Right lobe of liver (tissue), 6 donors: ENCODE measurements around the gene DAAM1. TPM values are rescaled to one million over a fixed set of nuclear protein-coding genes. Genes with fewer than 3 reads are reported as not detected.

Experiments used
- ATAC-seq, 4 donors: fragments of 200-7000 bp; cut with Tn5 transposase; one replicate each; pipeline ENCODE4 v1.9.1; 2020; ENCODE audit warnings: mild to moderate bottlenecking in 4 of 4, moderate library complexity in 4 of 4
- DNase-seq, 3 donors: peaks; one replicate each; pipeline ENCODE4 v3.0.0-alpha.2; 2020
- H3K27ac ChIP-seq, 3 donors: fragments of 200-600 bp; one replicate each; pipeline ENCODE4 v1.8.0; 2022
- H3K27me3 ChIP-seq, 2 donors: fragments of 200-600 bp; one replicate each; pipeline ENCODE4 v1.8.0; 2022
- H3K36me3 ChIP-seq, 4 donors: fragments of 200-600 bp; sonication (generic) in 1 of 4; one replicate each; pipeline versions ENCODE4 v1.5.1 to v1.8.0; 2017 to 2022; ENCODE audit warnings: control low read depth in 1 of 4
- H3K4me1 ChIP-seq, 4 donors: fragments of 200-600 bp; sonication (generic) in 1 of 4; one replicate each; pipeline versions ENCODE4 v1.5.1 to v1.8.0; 2017 to 2022; ENCODE audit warnings: control low read depth in 1 of 4
- H3K4me3 ChIP-seq, 3 donors: fragments of 200-600 bp; one replicate each; pipeline ENCODE4 v1.8.0; 2022
- H3K9me3 ChIP-seq, 4 donors: fragments of 200-600 bp; sonication (generic) in 1 of 4; one replicate each; pipeline versions ENCODE4 v1.5.1 to v1.8.0; 2017 to 2022; ENCODE audit warnings: control low read depth in 1 of 4
- POLR2A ChIP-seq: fragments of 450-650 bp; IDR thresholded peaks from one replicate; pipeline ENCODE4 v1.6.1; 2017; ENCODE audit warnings: antibody characterized with exemption, mild to moderate bottlenecking
- WGBS: methylation state at CpG from one replicate; pipeline ENCODE4 v1.1.6; 2018; ENCODE audit warnings: low coverage, low lambda C conversion rate; ENCODE audit not compliant: insufficient coverage; ENCODE audit errors: missing lambda C conversion rate; 5-methylcytosine and 5-hydroxymethylcytosine counted together
- intact Hi-C, 2 donors: fragments of 100-400 bp; cut with DNase I; formaldehyde crosslinking; loops; one replicate each; pipeline versions ENCODE4 v1.11.2 to v1.14.1; 2022
- total RNA-seq, 6 experiments: library from RNA; depleted of rRNA in 2 of 6; stranded (reverse); fragments of >200 nt in 2 of 6; fragmentation: NEBNext Ultra II Directional in 3 of 6; extraction: Animal tissue kit (Norgen Biotek cat#: 25700) in 3 of 6; gene quantifications; one replicate each; pipeline versions ENCODE4 v1.1.0 to v1.2.4, GENCODE V29; 2016 to 2023
- TF ChIP-seq, protein P1 (sequence below), 4 donors: fragments of 200-600 bp in 3 of 4; fragments of 450-650 bp in 1 of 4; IDR thresholded peaks; one replicate each; pipeline versions ENCODE4 v1.5.1 to v1.8.0; 2016 to 2022; ENCODE audit warnings: antibody characterized with exemption in 4 of 4, mild to moderate bottlenecking in 2 of 4
- donor health status: DM: no; HTN: yes; CAD: no.
- donor health status: DM: no; HTN: no; CAD: no.
- donor health status: DM: no; HTN: no; CAD: no.
- donor health status: DM: no; HTN: yes; CAD: no.
- donor health status: DM: no; HTN: yes; CAD: no.

The DAAM1 gene
- total RNA-seq, 6 experiments from 2014 or later: 17.2 to 43.6 (median 25.3) TPM

DNA sequence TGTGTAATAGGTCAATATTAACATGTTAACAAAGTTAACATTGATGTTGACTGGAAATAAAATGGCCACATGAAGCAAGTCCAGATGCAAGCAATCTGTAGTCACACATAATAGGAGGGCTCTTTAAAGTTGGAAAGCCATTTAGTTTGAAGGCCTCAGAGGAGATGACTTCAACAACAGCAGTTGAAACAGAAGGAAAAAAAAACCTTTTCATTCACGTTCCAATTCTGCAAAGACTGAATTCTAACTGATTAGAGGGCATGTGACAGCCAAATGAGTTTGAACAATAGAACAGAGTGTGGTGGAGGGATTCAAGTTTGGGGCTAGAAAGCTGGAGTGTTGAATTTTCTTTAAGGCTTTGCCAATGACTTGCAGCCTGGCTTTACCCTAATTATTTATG, 41.5 kb upstream of the DAAM1 start:
- ATAC-seq: no peak
- Histone ChIP-seq H3K27me3 (no peaks in the 10 kb centered on the region), H3K27ac (no peak overlapping the region), H3K9me3 (no peaks in the 10 kb centered on the region), H3K4me1 (no peaks in the 10 kb centered on the region), H3K36me3 (no peaks in the 10 kb centered on the region), H3K4me3 (no peak overlapping the region)
- intact Hi-C loops: no loop called here
- DNase-seq: no peak
- WGBS: 85% methylated on average over 1 of the region's 1 CpG
- no peak for TF ChIP-seq POLR2A
- TF ChIP-seq, protein P1, sequence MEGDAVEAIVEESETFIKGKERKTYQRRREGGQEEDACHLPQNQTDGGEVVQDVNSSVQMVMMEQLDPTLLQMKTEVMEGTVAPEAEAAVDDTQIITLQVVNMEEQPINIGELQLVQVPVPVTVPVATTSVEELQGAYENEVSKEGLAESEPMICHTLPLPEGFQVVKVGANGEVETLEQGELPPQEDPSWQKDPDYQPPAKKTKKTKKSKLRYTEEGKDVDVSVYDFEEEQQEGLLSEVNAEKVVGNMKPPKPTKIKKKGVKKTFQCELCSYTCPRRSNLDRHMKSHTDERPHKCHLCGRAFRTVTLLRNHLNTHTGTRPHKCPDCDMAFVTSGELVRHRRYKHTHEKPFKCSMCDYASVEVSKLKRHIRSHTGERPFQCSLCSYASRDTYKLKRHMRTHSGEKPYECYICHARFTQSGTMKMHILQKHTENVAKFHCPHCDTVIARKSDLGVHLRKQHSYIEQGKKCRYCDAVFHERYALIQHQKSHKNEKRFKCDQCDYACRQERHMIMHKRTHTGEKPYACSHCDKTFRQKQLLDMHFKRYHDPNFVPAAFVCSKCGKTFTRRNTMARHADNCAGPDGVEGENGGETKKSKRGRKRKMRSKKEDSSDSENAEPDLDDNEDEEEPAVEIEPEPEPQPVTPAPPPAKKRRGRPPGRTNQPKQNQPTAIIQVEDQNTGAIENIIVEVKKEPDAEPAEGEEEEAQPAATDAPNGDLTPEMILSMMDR (IDR thresholded peaks at IDR 0.05): no peak

DNA sequence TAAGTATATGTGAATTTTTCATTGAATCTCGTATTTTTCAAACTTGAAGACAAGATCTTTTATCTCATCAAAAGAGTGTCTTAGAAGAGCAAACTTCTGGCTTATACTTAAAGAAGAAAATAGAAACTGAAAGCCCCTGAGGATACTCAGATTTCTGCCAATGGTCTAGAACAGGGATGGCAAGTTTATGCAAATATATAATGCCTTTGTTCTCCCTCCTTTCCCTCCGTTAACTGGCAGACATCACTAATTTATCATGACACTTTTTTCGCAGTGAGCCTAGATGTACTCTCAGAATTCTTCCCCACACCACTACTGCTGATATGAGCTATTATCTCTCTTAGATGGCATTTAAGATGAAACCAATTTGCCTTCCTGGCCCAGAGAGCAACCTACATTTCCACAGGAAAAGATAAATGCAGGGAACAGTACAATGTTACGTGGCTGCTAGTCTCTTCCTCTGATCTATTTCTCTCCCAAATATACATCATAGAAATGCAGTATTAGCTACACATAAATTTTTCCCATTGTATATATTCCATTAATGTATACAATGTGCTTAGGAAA, 40.0 kb upstream of the DAAM1 start:
- no peaks in the 10 kb centered on the region for H3K4me1 ChIP-seq
- intact Hi-C loops: no loop called here
- no peak overlapping the region for H3K4me3 ChIP-seq
- H3K27me3 ChIP-seq: no peaks in the 10 kb centered on the region
- H3K36me3 ChIP-seq: no peaks in the 10 kb centered on the region
- DNase-seq (no peak), ATAC-seq (no peak)
- no peaks in the 10 kb centered on the region for H3K9me3 ChIP-seq
- 70% methylated on average over 4 of the region's 4 CpGs for WGBS
- no peak for TF ChIP-seq POLR2A
- TF ChIP-seq, protein P1 (IDR thresholded peaks at IDR 0.05): no peak
- H3K27ac ChIP-seq: no peak overlapping the region

DNA sequence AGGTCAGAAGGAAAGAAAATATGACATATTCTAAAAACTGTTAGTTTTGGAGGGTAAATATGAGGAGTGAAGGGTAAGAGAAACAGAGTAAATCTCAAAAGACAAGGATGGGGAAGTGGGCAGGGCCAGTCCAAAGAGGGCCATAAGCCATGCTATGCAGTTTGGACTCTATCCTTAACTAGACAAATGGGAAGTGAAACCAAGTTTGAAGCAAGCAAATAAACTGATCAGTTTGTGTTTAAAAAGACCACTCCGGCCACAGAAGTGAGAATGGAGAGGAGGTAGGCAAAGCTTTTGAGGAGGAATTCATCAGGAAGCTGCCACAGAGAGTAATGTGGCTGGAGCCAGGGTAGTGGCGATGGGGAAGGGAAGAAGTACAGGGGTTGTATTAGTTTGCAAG, 37.5 kb upstream of the DAAM1 start:
- DNase-seq (no peak), ATAC-seq (peak; percentile 28 to 64 (median 44))
- H3K27ac ChIP-seq: no peak overlapping the region
- WGBS: 69% methylated on average over 2 of the region's 2 CpGs
- intact Hi-C loops: no loop called here
- no peaks in the 10 kb centered on the region for H3K36me3 ChIP-seq
- no peaks in the 10 kb centered on the region for H3K27me3 ChIP-seq
- H3K9me3 ChIP-seq: no peaks in the 10 kb centered on the region
- no peak overlapping the region for H3K4me3 ChIP-seq
- no peak for TF ChIP-seq POLR2A
- TF ChIP-seq, protein P1 (IDR thresholded peaks at IDR 0.05): no peak
- no peaks in the 10 kb centered on the region for H3K4me1 ChIP-seq

DNA sequence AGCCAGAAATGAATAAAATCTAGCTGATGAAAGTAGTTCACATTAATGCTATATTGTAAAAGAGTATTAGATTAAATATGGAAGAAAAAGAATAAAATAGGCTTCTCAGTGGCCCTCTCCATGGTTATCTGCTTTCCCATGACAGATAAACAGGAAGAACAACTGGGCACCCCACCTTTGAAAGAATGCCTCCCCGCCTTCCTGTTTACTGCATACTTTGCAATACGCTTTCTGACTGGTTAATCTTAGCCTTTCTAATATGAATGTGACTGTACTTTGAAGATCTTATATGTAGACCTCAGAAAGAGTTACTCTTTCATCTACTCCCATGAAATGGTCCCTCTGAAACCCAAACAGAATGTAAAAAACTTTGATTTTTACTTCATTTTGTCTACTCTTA, 34.1 kb upstream of the DAAM1 start:
- TF ChIP-seq, protein P1 (IDR thresholded peaks at IDR 0.05): no peak
- TF ChIP-seq POLR2A: no peak
- intact Hi-C loops: no loop called here
- peak in 1 of 4 donors; percentile 49 for ATAC-seq
- no peaks in the 10 kb centered on the region for H3K9me3 ChIP-seq
- H3K36me3 ChIP-seq: no peaks in the 10 kb centered on the region
- DNase-seq: no peak
- 88% methylated on average over 2 of the region's 2 CpGs for WGBS
- no peak overlapping the region for H3K27ac ChIP-seq
- H3K27me3 ChIP-seq: no peaks in the 10 kb centered on the region
- H3K4me1 ChIP-seq: no peaks in the 10 kb centered on the region
- no peak overlapping the region for H3K4me3 ChIP-seq

DNA sequence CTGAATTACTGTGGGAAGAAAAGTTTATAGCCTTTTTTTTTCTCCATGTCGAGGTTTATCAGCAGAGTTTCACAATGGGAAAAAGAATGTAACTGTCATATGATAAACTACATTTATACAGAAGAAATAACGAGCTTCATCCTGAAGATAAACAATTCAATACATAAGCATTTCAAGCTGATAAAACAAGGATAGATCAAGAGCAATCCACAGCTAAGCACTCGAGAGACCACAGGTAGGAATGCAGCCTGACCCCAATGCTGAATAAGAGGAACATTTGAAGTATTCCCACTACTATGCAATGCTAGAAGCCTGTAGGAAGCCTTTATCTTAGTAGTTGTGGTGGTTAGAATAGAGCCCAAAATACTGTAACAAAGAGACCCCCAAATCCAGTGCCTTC, 32.6 kb upstream of the DAAM1 start:
- Histone ChIP-seq H3K4me1 (no peaks in the 10 kb centered on the region), H3K36me3 (no peaks in the 10 kb centered on the region), H3K27me3 (no peaks in the 10 kb centered on the region), H3K9me3 (no peaks in the 10 kb centered on the region), H3K27ac (no peak overlapping the region), H3K4me3 (no peak overlapping the region)
- ATAC-seq (no peak), DNase-seq (no peak)
- WGBS: 45% methylated on average over 3 of the region's 3 CpGs
- TF ChIP-seq, protein P1 (IDR thresholded peaks at IDR 0.05): no peak
- no peak for TF ChIP-seq POLR2A
- intact Hi-C loops: no loop called here
